Kidney epithelial cell (primary cell): ENCODE results near the gene CEP44. TPM values are rescaled to one million over a fixed set of nuclear protein-coding genes. Genes with fewer than 3 reads are reported as not detected.

Experiments
- DNase-seq: peaks from one replicate; pipeline ENCODE4 v3.0.0-alpha.2; 2010; ENCODE audit warnings: low read depth
- H3K27me3 ChIP-seq: 2 replicates; pipeline ENCODE4 v1.6.0; 2011; ENCODE audit warnings: low read length; ENCODE audit not compliant: control insufficient read depth, insufficient read depth
- H3K36me3 ChIP-seq: 2 replicates; pipeline ENCODE4 v1.5.1; 2011; ENCODE audit warnings: low read length; ENCODE audit not compliant: control insufficient read depth, insufficient read depth
- H3K4me3 ChIP-seq: 2 replicates; pipeline ENCODE4 v1.5.1; 2011; ENCODE audit warnings: low read depth, mild to moderate bottlenecking, control low read depth, low read length
- CTCF ChIP-seq: IDR thresholded peaks from 2 replicates; pipeline ENCODE4 v1.5.1; 2011; ENCODE audit warnings: mild to moderate bottlenecking, moderate library complexity, low read length, control low read depth, inconsistent platforms; ENCODE audit not compliant: insufficient read depth, poor library complexity, severe bottlenecking
- total RNA-seq: library from RNA; depleted of rRNA; stranded (reverse); fragments of >200 nt; gene quantifications from 2 replicates; pipeline ENCODE4 v1.2.3, GENCODE V29; 2015

CEP44 gene
- total RNA-seq, 1 donor from 2014 or later = 9.4 TPM

- H3K4me3 ChIP-seq = no peak overlapping the region
- no peak for TF ChIP-seq CTCF
- no peaks in the 10 kb centered on the region for H3K27me3 ChIP-seq
- no peaks in the 10 kb centered on the region for H3K36me3 ChIP-seq
- no peak for DNase-seq
Observed at GRCh38 chr4:174307694-174308093, 24.0 kb downstream of the CEP44 start.

DNA sequence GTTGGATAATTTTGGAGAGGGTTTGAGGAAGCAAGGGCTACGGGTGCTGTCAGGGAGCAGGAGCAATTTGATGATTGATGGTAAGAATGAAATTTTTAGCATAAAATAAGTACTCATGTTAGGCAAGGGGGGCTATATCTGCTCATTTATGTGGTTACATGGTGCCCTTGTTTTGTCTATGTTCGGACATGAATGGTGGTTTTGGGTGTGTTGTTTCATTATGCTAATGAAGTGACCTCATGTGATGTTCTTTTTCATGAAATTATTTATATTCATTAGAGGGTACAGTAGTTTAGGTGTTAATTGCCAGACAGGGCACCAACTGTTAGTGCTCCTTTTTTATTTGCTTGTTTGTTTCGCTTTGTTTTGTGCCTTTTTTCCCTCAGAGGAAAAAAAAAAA, 29.3 kb downstream of the CEP44 start:
- no peak for DNase-seq
- no peaks in the 10 kb centered on the region for H3K27me3 ChIP-seq
- TF ChIP-seq CTCF = no peak
- H3K4me3 ChIP-seq = no peak overlapping the region
- H3K36me3 ChIP-seq = no peaks in the 10 kb centered on the region

DNA sequence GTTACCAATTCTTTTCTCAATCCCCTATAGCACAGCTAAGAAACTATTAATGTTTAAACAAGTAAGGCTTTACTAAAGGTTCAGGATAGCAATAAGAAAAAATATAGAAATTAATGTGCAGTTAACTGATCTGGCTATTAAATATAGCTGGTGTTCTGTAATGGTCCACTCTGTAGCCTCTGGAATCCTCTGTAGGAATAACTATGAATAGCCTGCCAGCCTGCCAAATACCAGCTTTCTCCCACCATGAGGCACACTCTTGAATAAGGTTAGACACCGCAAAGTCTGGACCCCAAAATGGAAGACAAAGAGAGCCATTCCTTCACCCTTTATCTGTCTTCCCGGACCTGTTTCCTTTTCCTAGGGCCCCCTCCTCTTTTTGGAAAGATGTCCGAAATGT, 30.6 kb downstream of the CEP44 start:
- no peak for TF ChIP-seq CTCF
- DNase-seq = no peak
- Histone ChIP-seq H3K27me3 (no peaks in the 10 kb centered on the region), H3K4me3 (no peak overlapping the region), H3K36me3 (no peaks in the 10 kb centered on the region)

DNA sequence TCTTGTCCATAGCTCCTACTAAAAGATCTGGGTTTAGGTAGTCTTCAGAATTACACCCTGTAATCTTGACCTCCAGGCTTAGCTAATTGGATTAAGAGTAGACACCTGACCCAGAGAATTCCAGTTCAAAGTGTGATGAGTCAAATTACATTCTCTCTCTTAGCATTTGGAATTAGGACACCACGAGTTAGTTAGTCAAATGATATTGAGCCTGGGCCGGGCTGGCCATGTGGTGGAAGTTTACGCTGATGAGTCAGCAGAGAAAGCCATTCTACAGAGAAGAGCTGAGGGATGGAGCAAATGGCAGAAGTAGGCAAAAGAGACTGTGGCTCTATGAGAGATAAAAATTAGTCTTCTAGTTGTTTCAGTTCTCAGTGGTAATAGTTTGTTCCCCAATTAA, 31.1 kb downstream of the CEP44 start:
- TF ChIP-seq CTCF = no peak
- Histone ChIP-seq H3K36me3 (no peaks in the 10 kb centered on the region), H3K4me3 (no peak overlapping the region), H3K27me3 (no peaks in the 10 kb centered on the region)
- no peak for DNase-seq

GRCh38 chr4:174316546-174316945, 32.8 kb downstream of the CEP44 start:
- no peak for TF ChIP-seq CTCF
- Histone ChIP-seq H3K27me3 (no peaks in the 10 kb centered on the region), H3K4me3 (no peak overlapping the region), H3K36me3 (no peaks in the 10 kb centered on the region)
- DNase-seq = no peak

DNA sequence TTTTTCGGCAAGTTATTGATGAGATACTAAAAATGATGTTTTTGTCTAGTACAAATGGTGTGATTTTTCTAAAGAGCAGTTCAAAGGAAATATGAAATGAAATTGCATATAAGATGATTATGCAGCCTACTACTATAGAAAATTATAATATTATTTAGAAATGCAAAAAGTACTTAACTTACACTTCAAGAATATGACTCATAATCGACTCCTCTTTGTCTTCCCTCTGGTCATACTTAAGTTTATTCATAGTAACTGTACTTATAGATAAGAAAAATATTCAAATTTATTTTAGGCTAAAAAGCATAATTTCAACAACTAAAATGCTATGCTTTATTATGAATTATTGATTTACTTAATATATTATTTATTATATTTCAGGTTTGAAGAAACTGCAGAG, 33.2 kb downstream of the CEP44 start:
- DNase-seq = no peak
- Histone ChIP-seq H3K27me3 (no peaks in the 10 kb centered on the region), H3K4me3 (no peak overlapping the region), H3K36me3 (no peaks in the 10 kb centered on the region)
- no peak for TF ChIP-seq CTCF
